ENCODE data around the gene SUZ12.
"Not testable (repeated sequence)": the region's sequence is repeated elsewhere in the genome, so short reads cannot be mapped to it uniquely, and the experiment has no call there.

DNA sequence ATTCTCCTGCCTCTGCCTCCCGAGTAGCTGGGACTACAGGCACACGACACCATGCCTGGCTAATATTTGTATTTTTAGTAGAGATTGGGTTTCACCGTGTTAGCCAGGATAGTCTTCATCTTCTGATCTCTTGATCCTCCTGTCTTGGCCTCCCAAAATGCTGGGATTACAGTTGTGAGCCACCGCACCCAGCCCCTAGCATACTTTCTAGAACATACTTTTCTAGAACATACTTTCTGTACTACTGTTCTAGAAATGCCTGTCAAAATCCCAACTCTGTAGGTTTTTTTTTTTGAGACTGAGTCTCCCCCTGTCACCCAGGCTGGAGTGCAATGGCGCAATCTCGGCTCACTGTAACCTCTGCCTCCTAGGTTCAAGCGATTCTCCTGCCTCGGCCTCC is 27.3 kb downstream of the SUZ12 start:
- TF ChIP-seq, protein P1, sequence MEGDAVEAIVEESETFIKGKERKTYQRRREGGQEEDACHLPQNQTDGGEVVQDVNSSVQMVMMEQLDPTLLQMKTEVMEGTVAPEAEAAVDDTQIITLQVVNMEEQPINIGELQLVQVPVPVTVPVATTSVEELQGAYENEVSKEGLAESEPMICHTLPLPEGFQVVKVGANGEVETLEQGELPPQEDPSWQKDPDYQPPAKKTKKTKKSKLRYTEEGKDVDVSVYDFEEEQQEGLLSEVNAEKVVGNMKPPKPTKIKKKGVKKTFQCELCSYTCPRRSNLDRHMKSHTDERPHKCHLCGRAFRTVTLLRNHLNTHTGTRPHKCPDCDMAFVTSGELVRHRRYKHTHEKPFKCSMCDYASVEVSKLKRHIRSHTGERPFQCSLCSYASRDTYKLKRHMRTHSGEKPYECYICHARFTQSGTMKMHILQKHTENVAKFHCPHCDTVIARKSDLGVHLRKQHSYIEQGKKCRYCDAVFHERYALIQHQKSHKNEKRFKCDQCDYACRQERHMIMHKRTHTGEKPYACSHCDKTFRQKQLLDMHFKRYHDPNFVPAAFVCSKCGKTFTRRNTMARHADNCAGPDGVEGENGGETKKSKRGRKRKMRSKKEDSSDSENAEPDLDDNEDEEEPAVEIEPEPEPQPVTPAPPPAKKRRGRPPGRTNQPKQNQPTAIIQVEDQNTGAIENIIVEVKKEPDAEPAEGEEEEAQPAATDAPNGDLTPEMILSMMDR (IDR thresholded peaks at IDR 0.05; ENCODE audit: insufficient read depth, low read length, poor library complexity, severe bottlenecking) = not testable (repeated sequence)
- not testable (repeated sequence) for TF ChIP-seq EZH2phosphoT487 (conservative IDR thresholded peaks at IDR 0.05; ENCODE audit: low read length)

Measured in SU-DHL-6 (cell line).